OCI-LY1 (cell line): ENCODE measurements around the gene HMGN2.

ENCODE experiments used
- H2AFZ ChIP-seq: fragments of 200-600 bp; sonication (generic), shearing (Covaris generic); 2 replicates; pipeline ENCODE4 v1.6.0; 2014; ENCODE audit warnings: antibody characterized with exemption, mild to moderate bottlenecking, low read length
- H3F3A ChIP-seq: fragments of 200-600 bp; sonication (generic), shearing (Covaris generic); 2 replicates; pipeline ENCODE4 v1.6.0; 2014; ENCODE audit warnings: mild to moderate bottlenecking, antibody characterized with exemption, low read length, moderate library complexity; ENCODE audit not compliant: insufficient read depth
- H3K27ac ChIP-seq: fragments of 200-600 bp; sonication (generic); 2 replicates; pipeline ENCODE4 v1.5.1; 2014; ENCODE audit warnings: low read length, mixed run types, mild to moderate bottlenecking, low read depth; ENCODE audit not compliant: poor library complexity, severe bottlenecking
- H3K27me3 ChIP-seq: fragments of 200-600 bp; sonication (generic); 2 replicates; pipeline ENCODE4 v1.6.0; 2014; ENCODE audit warnings: antibody characterized with exemption, mild to moderate bottlenecking, low read length, moderate library complexity; ENCODE audit not compliant: insufficient read depth
- H3K36me3 ChIP-seq: fragments of 200-600 bp; sonication (generic); 2 replicates; pipeline ENCODE4 v1.6.1; 2014; ENCODE audit warnings: mild to moderate bottlenecking, antibody characterized with exemption, low read length, moderate library complexity, mixed read lengths; ENCODE audit not compliant: insufficient read depth
- H3K4me1 ChIP-seq: fragments of 200-600 bp; sonication (generic); 2 replicates; pipeline ENCODE4 v1.5.1; 2014; ENCODE audit warnings: mild to moderate bottlenecking, low read length, moderate library complexity; ENCODE audit not compliant: insufficient read depth, severe bottlenecking
- H3K4me2 ChIP-seq: fragments of 200-600 bp; sonication (generic), shearing (Covaris generic); 2 replicates; pipeline ENCODE4 v1.6.1; 2014; ENCODE audit warnings: low read length
- H3K4me3 ChIP-seq: fragments of 200-600 bp; sonication (generic); 2 replicates; pipeline ENCODE4 v1.5.1; 2014; ENCODE audit warnings: low read length, low read depth, mild to moderate bottlenecking, mixed read lengths; ENCODE audit not compliant: poor library complexity, severe bottlenecking
- H3K79me2 ChIP-seq: fragments of 200-600 bp; shearing (Covaris generic); 2 replicates; pipeline ENCODE4 v1.6.1; 2016; ENCODE audit warnings: mixed run types, low read length, mixed read lengths; ENCODE audit not compliant: insufficient read depth
- H3K9ac ChIP-seq: fragments of 200-600 bp; sonication (generic), shearing (Covaris generic); 2 replicates; pipeline ENCODE4 v1.6.1; 2014; ENCODE audit warnings: mild to moderate bottlenecking, low read length, mixed read lengths
- H3K9me2 ChIP-seq: fragments of 200-600 bp; sonication (generic), shearing (Covaris generic); 2 replicates; pipeline ENCODE4 v1.6.1; 2014; ENCODE audit warnings: low read depth, mild to moderate bottlenecking, low read length, mixed read lengths
- H3K9me3 ChIP-seq: fragments of 200-600 bp; shearing (Covaris generic); 2 replicates; pipeline ENCODE4 v1.6.1; 2014; ENCODE audit warnings: low read length, mixed read lengths
- H4K20me1 ChIP-seq: fragments of 200-600 bp; sonication (generic), shearing (Covaris generic); 2 replicates; pipeline ENCODE4 v1.6.0; 2016; ENCODE audit warnings: mild to moderate bottlenecking, low read length; ENCODE audit not compliant: insufficient read depth
- EZH2 ChIP-seq: fragments of 200-600 bp; sonication (generic), shearing (Covaris generic); IDR thresholded peaks from 2 replicates; pipeline ENCODE4 v1.8.0; 2017; ENCODE audit warnings: borderline replicate concordance, mixed run types, mild to moderate bottlenecking, antibody characterized with exemption, low read length, moderate library complexity, mixed read lengths
- TF ChIP-seq, protein P1 (sequence below): fragments of 200-600 bp; sonication (generic), shearing (Covaris generic); IDR thresholded peaks from 2 replicates; pipeline ENCODE4 v1.5.1; 2017; ENCODE audit warnings: mild to moderate bottlenecking, antibody characterized with exemption, low read length, moderate library complexity, mixed read lengths

The HMGN2 gene

DNA sequence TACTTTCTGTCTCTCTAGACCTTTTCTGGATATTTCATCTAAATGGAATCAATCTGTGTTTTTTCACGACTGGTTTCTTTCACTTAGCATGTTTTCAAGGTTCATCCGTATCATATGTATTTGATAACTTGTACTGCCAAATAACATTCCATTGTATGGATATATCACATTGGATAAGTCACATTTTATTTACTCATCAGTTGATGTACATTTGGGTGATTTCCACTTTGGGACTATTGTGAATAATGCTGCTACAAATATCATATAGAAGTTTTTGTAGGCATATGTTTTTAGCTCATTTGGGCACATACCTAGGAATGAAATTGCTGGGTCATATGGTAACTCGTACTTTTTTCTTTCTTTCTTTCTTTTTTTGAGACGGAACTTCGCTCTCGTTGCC, 6.7 kb downstream of the HMGN2 start:
- Histone ChIP-seq H4K20me1 (no peaks in the 10 kb centered on the region), H3K27me3 (no peaks in the 10 kb centered on the region), H3K4me3 (no peak overlapping the region), H3K4me1 (peaks cover 15% of the 10 kb centered on the region), H2AFZ (no peak overlapping the region), H3K27ac (no peak overlapping the region), H3K79me2 (no peaks in the 10 kb centered on the region), H3K4me2 (no peak overlapping the region), H3K9me3 (no peaks in the 10 kb centered on the region), H3K9ac (no peak overlapping the region), H3K36me3 (peaks cover 51% of the 10 kb centered on the region), H3K9me2 (no peaks in the 10 kb centered on the region), H3F3A (peaks cover 26% of the 10 kb centered on the region)
- TF ChIP-seq, protein P1, sequence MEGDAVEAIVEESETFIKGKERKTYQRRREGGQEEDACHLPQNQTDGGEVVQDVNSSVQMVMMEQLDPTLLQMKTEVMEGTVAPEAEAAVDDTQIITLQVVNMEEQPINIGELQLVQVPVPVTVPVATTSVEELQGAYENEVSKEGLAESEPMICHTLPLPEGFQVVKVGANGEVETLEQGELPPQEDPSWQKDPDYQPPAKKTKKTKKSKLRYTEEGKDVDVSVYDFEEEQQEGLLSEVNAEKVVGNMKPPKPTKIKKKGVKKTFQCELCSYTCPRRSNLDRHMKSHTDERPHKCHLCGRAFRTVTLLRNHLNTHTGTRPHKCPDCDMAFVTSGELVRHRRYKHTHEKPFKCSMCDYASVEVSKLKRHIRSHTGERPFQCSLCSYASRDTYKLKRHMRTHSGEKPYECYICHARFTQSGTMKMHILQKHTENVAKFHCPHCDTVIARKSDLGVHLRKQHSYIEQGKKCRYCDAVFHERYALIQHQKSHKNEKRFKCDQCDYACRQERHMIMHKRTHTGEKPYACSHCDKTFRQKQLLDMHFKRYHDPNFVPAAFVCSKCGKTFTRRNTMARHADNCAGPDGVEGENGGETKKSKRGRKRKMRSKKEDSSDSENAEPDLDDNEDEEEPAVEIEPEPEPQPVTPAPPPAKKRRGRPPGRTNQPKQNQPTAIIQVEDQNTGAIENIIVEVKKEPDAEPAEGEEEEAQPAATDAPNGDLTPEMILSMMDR = no peak
- no peak for TF ChIP-seq EZH2

DNA sequence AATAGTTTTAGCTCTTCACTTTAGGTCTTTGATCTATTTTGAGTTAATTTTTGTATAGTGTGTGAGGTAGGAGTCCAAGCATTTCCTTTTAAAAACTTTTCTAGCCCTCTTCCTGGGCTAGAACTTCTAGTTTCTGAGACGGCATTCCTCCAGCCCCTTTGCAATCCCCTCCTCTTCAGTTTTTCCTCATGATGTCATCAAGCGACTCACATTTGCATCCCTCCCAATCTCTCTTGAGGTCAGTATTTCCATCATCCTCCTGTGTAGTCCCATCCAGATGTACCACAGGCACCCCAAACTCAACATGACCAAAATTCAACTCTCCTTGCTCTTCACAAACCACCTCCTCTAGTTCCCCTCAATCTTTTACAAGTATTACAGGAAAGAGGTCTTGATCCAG, 10.7 kb downstream of the HMGN2 start:
- Histone ChIP-seq H3K4me2 (no peak overlapping the region), H3K9me3 (no peaks in the 10 kb centered on the region), H3K79me2 (no peaks in the 10 kb centered on the region), H3K4me3 (no peak overlapping the region), H3K27ac (no peak overlapping the region), H3F3A (0 out of 2 replicates have a peak, but pooled peaks cover 8% of the 10 kb centered on the region), H3K36me3 (peaks cover 18% of the 10 kb centered on the region), H2AFZ (no peak overlapping the region), H3K27me3 (no peaks in the 10 kb centered on the region), H3K9me2 (no peaks in the 10 kb centered on the region), H4K20me1 (no peaks in the 10 kb centered on the region), H3K9ac (no peak overlapping the region), H3K4me1 (no peaks in the 10 kb centered on the region)
- no peak for TF ChIP-seq EZH2
- TF ChIP-seq, protein P1 = no peak

DNA sequence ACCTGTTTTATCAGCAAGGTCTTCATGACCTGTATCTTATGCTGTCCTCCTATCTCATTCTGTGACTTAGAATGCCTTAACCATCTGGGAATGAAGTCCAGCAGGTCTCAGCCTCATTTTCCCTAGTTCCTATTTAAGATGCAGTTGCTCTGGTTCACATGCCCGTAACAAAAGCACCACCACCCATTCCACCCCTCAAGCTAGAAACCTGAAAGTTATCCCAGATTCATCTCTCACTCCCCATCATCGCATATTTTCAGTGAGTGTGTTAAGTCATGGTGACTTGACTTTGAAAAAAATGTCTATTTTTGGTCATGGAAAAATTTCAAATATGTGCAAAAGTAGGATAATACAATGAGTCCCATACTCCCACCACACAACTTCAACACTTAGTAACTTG, 11.7 kb downstream of the HMGN2 start:
- H3K9me3 ChIP-seq = no peaks in the 10 kb centered on the region
- no peaks in the 10 kb centered on the region for H3K9me2 ChIP-seq
- no peaks in the 10 kb centered on the region for H3K79me2 ChIP-seq
- H3K36me3 ChIP-seq = peaks cover 13% of the 10 kb centered on the region
- no peak overlapping the region for H3K27ac ChIP-seq
- no peaks in the 10 kb centered on the region for H4K20me1 ChIP-seq
- H3F3A ChIP-seq = 0 out of 2 replicates have a peak, but pooled peaks cover 4% of the 10 kb centered on the region
- no peak overlapping the region for H3K9ac ChIP-seq
- no peak overlapping the region for H3K4me2 ChIP-seq
- H3K4me3 ChIP-seq = no peak overlapping the region
- no peaks in the 10 kb centered on the region for H3K27me3 ChIP-seq
- TF ChIP-seq EZH2 = no peak
- TF ChIP-seq, protein P1 = no peak
- no peaks in the 10 kb centered on the region for H3K4me1 ChIP-seq
- no peak overlapping the region for H2AFZ ChIP-seq
